A673 (cell line): ENCODE results near the gene VTI1A. TPM values are rescaled to one million over a fixed set of nuclear protein-coding genes. Genes with fewer than 3 reads are reported as not detected.
A peak's percentile ranks its signal among the peaks of the same experiment; 100 is the strongest.

ENCODE experiments used
- BruUV-seq: library from RNA; stranded (reverse); fragments of 400-500 nt; replicated peaks from 2 replicates; lab custom pipeline; 2021; lab: Mats Ljungman, UMichigan
- CTCF ChIA-PET: fragments of 300-600 bp; sonication (Branson Sonifier 250); formaldehyde crosslinking; loops from one replicate; lab custom pipeline; 2022; ENCODE audit warnings: antibody characterized with exemption; lab: Charles Lee
- POLR2A ChIA-PET: fragments of 300-600 bp; sonication (Branson Sonifier 250); formaldehyde crosslinking; loops from one replicate; lab custom pipeline; 2022; ENCODE audit warnings: antibody characterized with exemption; ENCODE audit not compliant: low non-redundant PET; lab: Charles Lee
- DNase-seq: peaks from one replicate; pipeline ENCODE4 v3.0.0-alpha.2; 2015; ENCODE audit warnings: low spot score
- H3K27ac ChIP-seq: fragments of 200-600 bp; sonication (generic); 2 replicates; pipeline ENCODE4 v1.5.1; 2016; ENCODE audit warnings: mixed run types, low read depth, mild to moderate bottlenecking, mixed read lengths, antibody characterized with exemption, low read length; ENCODE audit not compliant: poor library complexity, severe bottlenecking
- H3K27me3 ChIP-seq: fragments of 200-600 bp; sonication (generic); replicated peaks from 2 replicates; pipeline ENCODE4 v1.6.1; 2017; ENCODE audit warnings: mixed run types, low read depth, mild to moderate bottlenecking, mixed read lengths, antibody characterized with exemption, low read length; ENCODE audit not compliant: insufficient read depth, poor library complexity
- H3K36me3 ChIP-seq: fragments of 200-600 bp; sonication (generic); 2 replicates; pipeline ENCODE4 v1.6.1; 2016; ENCODE audit warnings: mixed run types, mild to moderate bottlenecking, mixed read lengths, antibody characterized with exemption, low read length; ENCODE audit not compliant: insufficient read depth, poor library complexity, severe bottlenecking
- H3K4me1 ChIP-seq: fragments of 200-600 bp; sonication (generic); 2 replicates; pipeline ENCODE4 v1.6.1; 2017; ENCODE audit warnings: mixed run types, mild to moderate bottlenecking, mixed read lengths, antibody characterized with exemption, low read length; ENCODE audit not compliant: insufficient read depth, poor library complexity, severe bottlenecking
- H3K4me3 ChIP-seq: fragments of 200-600 bp; sonication (generic); 2 replicates; pipeline ENCODE4 v1.5.1; 2016; ENCODE audit warnings: low read depth, mixed run types, mild to moderate bottlenecking, mixed read lengths, low read length; ENCODE audit not compliant: poor library complexity, severe bottlenecking
- H3K9me3 ChIP-seq: fragments of 200-600 bp; sonication (generic); 2 replicates; pipeline ENCODE4 v1.6.1; 2016; ENCODE audit warnings: mixed run types, low read depth, mild to moderate bottlenecking, mixed read lengths, antibody characterized with exemption, low read length; ENCODE audit not compliant: poor library complexity, severe bottlenecking
- EZH2 ChIP-seq: fragments of 200-600 bp; sonication (generic); IDR thresholded peaks from 2 replicates; pipeline ENCODE4 v1.6.1; 2017; ENCODE audit warnings: borderline replicate concordance, low read depth, mild to moderate bottlenecking, mixed read lengths, antibody characterized with exemption, low read length; ENCODE audit not compliant: poor library complexity, severe bottlenecking
- intact Hi-C: fragments of 100-400 bp; cut with micrococcal nuclease; formaldehyde crosslinking; loops from one replicate; pipeline ENCODE4 v1.10.0; 2022; ENCODE audit not compliant: unreplicated experiment
- total RNA-seq: library from RNA; stranded (reverse); gene quantifications from 2 replicates; pipeline ENCODE4 v1.2.3, GENCODE V29; 2021
- TF ChIP-seq, protein P1 (sequence below): fragments of 300-800, 200-600 bp; sonication (generic); conservative IDR thresholded peaks from 2 replicates; pipeline ENCODE4 v1.5.1; 2017; ENCODE audit warnings: low read depth, mild to moderate bottlenecking, antibody characterized with exemption, low read length, moderate library complexity, mixed read lengths

VTI1A gene
- total RNA-seq, 1 experiment from 2014 or later: 38.7 TPM

DNA sequence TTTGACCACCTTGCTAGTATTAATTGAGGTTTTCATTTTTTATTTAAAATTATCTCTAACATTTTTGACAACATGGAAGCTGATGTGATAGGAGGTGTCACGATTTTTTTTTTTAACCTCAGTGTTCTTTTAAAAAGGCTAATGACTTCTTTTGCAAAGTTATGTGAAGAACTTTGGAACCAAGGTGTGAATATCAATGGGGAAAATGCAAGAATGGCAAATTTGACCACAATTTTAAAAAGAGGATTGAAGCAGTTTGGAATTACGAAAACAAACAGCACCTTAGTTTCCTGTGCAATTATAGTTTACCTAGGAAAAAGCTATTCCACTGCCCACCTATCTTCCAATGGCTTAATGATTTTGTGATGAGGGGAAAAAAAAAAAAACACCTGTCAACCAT is 232.4 kb downstream of the VTI1A start:
- intact Hi-C loops: no loop called here
- CTCF ChIA-PET: no interaction called here
- POLR2A ChIA-PET: no interaction called here
- Histone ChIP-seq H3K9me3 (no peaks in the 10 kb centered on the region), H3K27ac (no peak overlapping the region), H3K4me3 (no peak overlapping the region), H3K36me3 (no peaks in the 10 kb centered on the region), H3K27me3 (no peaks in the 10 kb centered on the region), H3K4me1 (no peaks in the 10 kb centered on the region)
- no TSS peak for BruUV-seq
- DNase-seq: no peak
- no peak for TF ChIP-seq EZH2
- TF ChIP-seq, protein P1, sequence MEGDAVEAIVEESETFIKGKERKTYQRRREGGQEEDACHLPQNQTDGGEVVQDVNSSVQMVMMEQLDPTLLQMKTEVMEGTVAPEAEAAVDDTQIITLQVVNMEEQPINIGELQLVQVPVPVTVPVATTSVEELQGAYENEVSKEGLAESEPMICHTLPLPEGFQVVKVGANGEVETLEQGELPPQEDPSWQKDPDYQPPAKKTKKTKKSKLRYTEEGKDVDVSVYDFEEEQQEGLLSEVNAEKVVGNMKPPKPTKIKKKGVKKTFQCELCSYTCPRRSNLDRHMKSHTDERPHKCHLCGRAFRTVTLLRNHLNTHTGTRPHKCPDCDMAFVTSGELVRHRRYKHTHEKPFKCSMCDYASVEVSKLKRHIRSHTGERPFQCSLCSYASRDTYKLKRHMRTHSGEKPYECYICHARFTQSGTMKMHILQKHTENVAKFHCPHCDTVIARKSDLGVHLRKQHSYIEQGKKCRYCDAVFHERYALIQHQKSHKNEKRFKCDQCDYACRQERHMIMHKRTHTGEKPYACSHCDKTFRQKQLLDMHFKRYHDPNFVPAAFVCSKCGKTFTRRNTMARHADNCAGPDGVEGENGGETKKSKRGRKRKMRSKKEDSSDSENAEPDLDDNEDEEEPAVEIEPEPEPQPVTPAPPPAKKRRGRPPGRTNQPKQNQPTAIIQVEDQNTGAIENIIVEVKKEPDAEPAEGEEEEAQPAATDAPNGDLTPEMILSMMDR: no peak

DNA sequence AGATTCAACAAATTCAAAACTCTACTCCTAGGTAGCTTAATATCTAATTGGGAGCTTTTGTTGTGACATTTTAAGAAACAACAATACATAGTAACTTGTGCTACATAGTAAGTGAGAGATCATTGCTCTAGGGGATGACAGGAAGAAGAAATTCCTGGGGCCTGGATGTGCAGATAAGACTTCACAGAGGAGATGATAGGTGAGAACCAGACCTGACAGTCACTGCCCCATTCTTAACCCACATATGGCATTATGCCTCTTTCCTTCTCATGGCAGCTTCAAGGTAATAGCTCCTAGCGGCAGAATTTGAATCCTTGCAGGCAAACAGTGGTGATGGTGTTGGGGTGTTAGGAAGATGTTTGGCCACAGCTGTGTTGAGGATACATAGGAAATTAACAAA is 233.6 kb downstream of the VTI1A start:
- BruUV-seq: no TSS peak
- TF ChIP-seq, protein P1: no peak
- TF ChIP-seq EZH2: no peak
- no peaks in the 10 kb centered on the region for H3K9me3 ChIP-seq
- no peaks in the 10 kb centered on the region for H3K4me1 ChIP-seq
- ChIA-PET CTCF (no interaction called here), POLR2A (no interaction called here)
- no peak overlapping the region for H3K27ac ChIP-seq
- no peak overlapping the region for H3K4me3 ChIP-seq
- H3K27me3 ChIP-seq: no peaks in the 10 kb centered on the region
- H3K36me3 ChIP-seq: no peaks in the 10 kb centered on the region
- intact Hi-C loops: no loop called here
- no peak for DNase-seq

DNA sequence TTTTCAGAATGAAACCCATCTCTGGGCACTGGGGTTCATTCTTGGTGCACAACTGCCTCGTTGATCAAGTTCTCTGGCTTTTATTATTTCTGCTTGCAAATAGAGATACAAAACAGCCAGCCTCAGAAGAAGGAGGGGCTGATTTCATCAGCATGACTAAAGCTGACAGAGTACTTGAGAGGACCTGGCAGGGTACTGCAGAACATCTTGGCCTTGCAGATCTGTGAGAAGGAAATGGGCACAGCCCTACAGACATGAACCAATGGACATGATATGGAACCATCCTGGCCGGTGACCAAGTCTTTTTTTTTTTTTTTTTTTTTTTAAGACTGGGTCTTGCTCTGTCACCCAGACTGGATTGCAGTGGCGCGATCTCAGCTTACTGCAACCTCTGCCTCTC is 240.6 kb downstream of the VTI1A start:
- H3K9me3 ChIP-seq: no peaks in the 10 kb centered on the region
- TF ChIP-seq EZH2: no peak
- TF ChIP-seq, protein P1: no peak
- intact Hi-C loops: no loop called here
- ChIA-PET CTCF (no interaction called here), POLR2A (no interaction called here)
- H3K27ac ChIP-seq: no peak overlapping the region
- H3K27me3 ChIP-seq: no peaks in the 10 kb centered on the region
- H3K36me3 ChIP-seq: no peaks in the 10 kb centered on the region
- no peak overlapping the region for H3K4me3 ChIP-seq
- no TSS peak for BruUV-seq
- no peaks in the 10 kb centered on the region for H3K4me1 ChIP-seq
- peak; percentile 7 for DNase-seq
